GM23338 (cell line): ENCODE measurements around the gene LPP. TPM values are rescaled to one million over a fixed set of nuclear protein-coding genes. Genes with fewer than 3 reads are reported as not detected.

Experiments
- ATAC-seq: fragments of 200-7000 bp; cut with Tn5 transposase; 3 replicates; pipeline ENCODE4 v1.9.1; 2020
- DNase-seq: peaks from one replicate; pipeline ENCODE4 v3.0.0-alpha.2; 2015; ENCODE audit warnings: low spot score
- H2AFZ ChIP-seq: fragments of 200-600 bp; sonication (generic); 2 replicates; pipeline ENCODE4 v1.8.0; 2016; ENCODE audit warnings: antibody characterized with exemption, mild to moderate bottlenecking, moderate library complexity
- H3F3A ChIP-seq: fragments of 200-600 bp; sonication (generic); replicated peaks from 2 replicates; pipeline ENCODE4 v1.8.0; 2017; ENCODE audit warnings: antibody characterized with exemption, mixed run types, low read depth
- H3K27ac ChIP-seq: fragments of 200-600 bp; sonication (generic); 2 replicates; pipeline ENCODE4 v1.6.1; 2016; ENCODE audit warnings: low read depth
- H3K27me3 ChIP-seq: fragments of 200-600 bp; sonication (generic); 2 replicates; pipeline ENCODE4 v1.8.0; 2016; ENCODE audit warnings: mild to moderate bottlenecking, mixed run types, moderate library complexity; ENCODE audit not compliant: insufficient read depth
- H3K36me3 ChIP-seq: fragments of 200-600 bp; sonication (generic); 2 replicates; pipeline ENCODE4 v1.8.0; 2016; ENCODE audit warnings: mild to moderate bottlenecking; ENCODE audit not compliant: insufficient read depth
- H3K4me1 ChIP-seq: fragments of 200-600 bp; sonication (generic); 2 replicates; pipeline ENCODE4 v1.8.0; 2016; ENCODE audit warnings: mild to moderate bottlenecking, moderate library complexity; ENCODE audit not compliant: insufficient read depth
- H3K4me2 ChIP-seq: fragments of 200-600 bp; sonication (generic); 2 replicates; pipeline ENCODE4 v1.7.1; 2017; ENCODE audit warnings: mixed run types
- H3K4me3 ChIP-seq: fragments of 200-600 bp; sonication (generic); 2 replicates; pipeline ENCODE4 v1.6.1; 2016; ENCODE audit warnings: mixed run types
- H3K79me2 ChIP-seq: fragments of 200-600 bp; sonication (generic); replicated peaks from 2 replicates; pipeline ENCODE4 v1.8.0; 2017; ENCODE audit warnings: mild to moderate bottlenecking; ENCODE audit not compliant: insufficient read depth
- H3K9me2 ChIP-seq: fragments of 200-600 bp; sonication (generic); 2 replicates; pipeline ENCODE4 v1.8.0; 2017; ENCODE audit not compliant: insufficient read depth
- H4K20me1 ChIP-seq: fragments of 200-600 bp; sonication (generic); replicated peaks from 2 replicates; pipeline ENCODE4 v1.8.0; 2017; ENCODE audit warnings: mild to moderate bottlenecking; ENCODE audit not compliant: insufficient read depth
- H3K27ac Mint-ChIP-seq: 2 replicates; pipeline ENCODE4 v1.8.0; 2020; ENCODE audit warnings: inconsistent platforms, mild to moderate bottlenecking, moderate library complexity, mixed read lengths
- H3K27me3 Mint-ChIP-seq: 3 replicates; pipeline ENCODE4 v1.8.0; 2022; ENCODE audit warnings: low read depth, mild to moderate bottlenecking, moderate library complexity, mixed read lengths, inconsistent platforms; ENCODE audit not compliant: insufficient read depth, poor library complexity
- H3K36me3 Mint-ChIP-seq: 3 replicates; pipeline ENCODE4 v1.8.0; 2021; ENCODE audit warnings: low read depth, mild to moderate bottlenecking, inconsistent platforms, moderate library complexity, mixed read lengths
- H3K4me1 Mint-ChIP-seq: 3 replicates; pipeline ENCODE4 v1.8.0; 2020; ENCODE audit warnings: mild to moderate bottlenecking, inconsistent platforms, mixed read lengths
- H3K4me3 Mint-ChIP-seq: 3 replicates; pipeline ENCODE4 v1.8.0; 2021; ENCODE audit warnings: moderate library complexity, mild to moderate bottlenecking, inconsistent platforms, mixed read lengths
- H3K9me3 Mint-ChIP-seq: 3 replicates; pipeline ENCODE4 v1.8.0; 2020; ENCODE audit warnings: moderate library complexity, mild to moderate bottlenecking, inconsistent platforms, mixed read lengths
- ETS1 ChIP-seq: IDR thresholded peaks from 2 replicates; pipeline ENCODE4 v1.6.1; 2016; ENCODE audit warnings: antibody characterized with exemption
- EZH2 ChIP-seq: fragments of 200-600 bp; sonication (generic); IDR thresholded peaks from one replicate; pipeline ENCODE4 v1.8.0; 2017; ENCODE audit warnings: antibody characterized with exemption, mild to moderate bottlenecking, low read depth; ENCODE audit not compliant: unreplicated experiment
- POLR2AphosphoS5 ChIP-seq: IDR thresholded peaks from 2 replicates; pipeline ENCODE4 v1.6.1; 2016; ENCODE audit warnings: antibody characterized with exemption, low read depth
- ZNF331 ChIP-seq: fragments of 250-450 bp; sonication (Bioruptor Pico); IDR thresholded peaks from 2 replicates; pipeline ENCODE4 v1.5.0; 2020; ENCODE audit warnings: low read depth, mild to moderate bottlenecking, moderate library complexity
- ZNF462 ChIP-seq: fragments of 250-450 bp; sonication (Bioruptor Pico); IDR thresholded peaks from 2 replicates; pipeline ENCODE4 v1.5.0; 2020; ENCODE audit warnings: mild to moderate bottlenecking, moderate library complexity
- polyA plus RNA-seq: library from polyadenylated mRNA; unstranded; fragments of >200 nt; fragmentation: Nextera tagmentation; extraction: Ambion mirVana; gene quantifications from 2 replicates; pipeline ENCODE4 v1.2.1, GENCODE V29; 2016
- total RNA-seq: library from RNA; depleted of rRNA; stranded (reverse); fragments of >200 nt; shearing (Covaris generic); gene quantifications from 2 replicates; pipeline ENCODE4 v1.2.3, GENCODE V29; 2014

The LPP gene
- total and polyA plus RNA-seq, 2 experiments from 2014 or later: 23.0 to 35.2 TPM

GRCh38 chr3:188391592-188391991, 237.6 kb downstream of the LPP start:
- H3K36me3 Mint-ChIP-seq: no peaks in the 10 kb centered on the region
- H3K4me1 ChIP-seq: peaks cover 16% of the 10 kb centered on the region
- no peaks in the 10 kb centered on the region for H3K36me3 ChIP-seq
- H3K4me3 Mint-ChIP-seq: no peak overlapping the region
- H3K9me2 ChIP-seq: no peaks in the 10 kb centered on the region
- DNase-seq (no peak), ATAC-seq (no peak)
- peaks cover 2% of the 10 kb centered on the region for H3K27me3 Mint-ChIP-seq
- no peaks in the 10 kb centered on the region for H3K27me3 ChIP-seq
- peaks cover 19% of the 10 kb centered on the region for H3K4me1 Mint-ChIP-seq
- H3F3A ChIP-seq: no peaks in the 10 kb centered on the region
- no peak overlapping the region for H3K4me3 ChIP-seq
- no peaks in the 10 kb centered on the region for H3K9me3 Mint-ChIP-seq
- H4K20me1 ChIP-seq: no peaks in the 10 kb centered on the region
- H3K27ac ChIP-seq: no peak overlapping the region
- TF ChIP-seq EZH2: no peak
- no peak for TF ChIP-seq ZNF462 (CRISPR knock-in tag)
- TF ChIP-seq ETS1: no peak
- TF ChIP-seq ZNF331: no peak
- H3K4me2 ChIP-seq: no peak overlapping the region
- no peak overlapping the region for H2AFZ ChIP-seq
- no peak overlapping the region for H3K27ac Mint-ChIP-seq
- H3K79me2 ChIP-seq: no peaks in the 10 kb centered on the region

GRCh38 chr3:188392076-188392475, 238.1 kb downstream of the LPP start:
- no peaks in the 10 kb centered on the region for H3F3A ChIP-seq
- no peaks in the 10 kb centered on the region for H3K79me2 ChIP-seq
- ATAC-seq (no peak), DNase-seq (no peak)
- no peaks in the 10 kb centered on the region for H3K27me3 ChIP-seq
- no peak overlapping the region for H2AFZ ChIP-seq
- H4K20me1 ChIP-seq: no peaks in the 10 kb centered on the region
- H3K36me3 ChIP-seq: no peaks in the 10 kb centered on the region
- Mint-ChIP-seq H3K27me3 (peaks cover 2% of the 10 kb centered on the region), H3K36me3 (no peaks in the 10 kb centered on the region), H3K9me3 (no peaks in the 10 kb centered on the region), H3K4me1 (peaks cover 21% of the 10 kb centered on the region), H3K27ac (no peak overlapping the region; the same call in 1 of the 2 replicates), H3K4me3 (no peak overlapping the region)
- no peak overlapping the region for H3K27ac ChIP-seq
- peaks cover 16% of the 10 kb centered on the region for H3K4me1 ChIP-seq
- H3K4me2 ChIP-seq: no peak overlapping the region
- no peaks in the 10 kb centered on the region for H3K9me2 ChIP-seq
- H3K4me3 ChIP-seq: no peak overlapping the region
- TF ChIP-seq ZNF462 (CRISPR knock-in tag): no peak
- no peak for TF ChIP-seq POLR2AphosphoS5
